ENCODE measurements around the gene PDZRN4. TPM values are rescaled to one million over a fixed set of nuclear protein-coding genes. Genes with fewer than 3 reads are reported as not detected.

PDZRN4 gene
- total RNA-seq, 1 donor from 2014 or later = 24.8 TPM

DNA sequence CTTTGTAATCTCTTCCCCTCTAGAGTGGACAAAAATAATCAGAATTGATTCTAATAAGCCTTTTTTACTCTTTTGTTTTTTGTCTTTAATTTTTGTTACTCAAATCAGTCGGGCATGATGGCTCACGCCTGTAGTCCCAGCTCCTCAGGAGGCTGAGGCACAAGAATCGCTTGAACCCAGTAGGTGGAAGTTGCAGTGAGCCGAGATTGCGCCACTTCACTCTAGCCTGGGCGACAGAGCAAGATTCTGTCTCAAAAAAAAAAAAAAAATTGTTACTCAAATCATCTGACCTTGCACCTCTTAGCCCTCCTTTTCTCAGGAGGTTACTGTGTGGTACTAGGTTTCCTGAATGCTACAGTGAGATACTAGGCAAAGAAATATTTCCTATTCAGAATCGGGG, 280.6 kb downstream of the PDZRN4 start:
- intact Hi-C loops (cut with DNase I) = no loop called here

DNA sequence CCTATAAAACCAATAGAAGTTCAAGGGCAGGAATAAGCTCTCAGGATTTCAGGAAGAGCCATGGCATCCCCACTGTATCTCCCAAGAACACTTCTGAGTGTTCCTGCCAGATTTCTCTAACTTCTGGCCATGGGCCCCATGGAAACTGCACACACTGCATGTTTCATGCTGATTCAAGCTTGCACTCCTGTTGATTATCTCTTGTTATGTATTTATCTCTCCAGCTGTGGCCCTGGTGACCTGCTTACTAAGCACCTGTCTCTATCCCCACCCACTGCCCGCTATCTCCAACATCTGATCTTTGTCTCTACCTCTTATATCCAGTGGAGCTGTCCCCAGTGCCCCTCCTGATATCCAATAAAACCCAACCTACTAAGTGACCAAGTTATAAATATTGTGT, 285.3 kb downstream of the PDZRN4 start:
- no peak for DNase-seq (ENCODE audit: extremely low spot score in 2 of 2)
- Histone ChIP-seq H3K27me3 (no peaks in the 10 kb centered on the region), H3K4me1 (no peaks in the 10 kb centered on the region), H3K9me3 (no peaks in the 10 kb centered on the region), H3K4me3 (no peak overlapping the region), H3K27ac (no peak overlapping the region), H3K36me3 (no peaks in the 10 kb centered on the region)
- intact Hi-C loops (cut with DNase I) = no loop called here
- TF ChIP-seq, protein P1, sequence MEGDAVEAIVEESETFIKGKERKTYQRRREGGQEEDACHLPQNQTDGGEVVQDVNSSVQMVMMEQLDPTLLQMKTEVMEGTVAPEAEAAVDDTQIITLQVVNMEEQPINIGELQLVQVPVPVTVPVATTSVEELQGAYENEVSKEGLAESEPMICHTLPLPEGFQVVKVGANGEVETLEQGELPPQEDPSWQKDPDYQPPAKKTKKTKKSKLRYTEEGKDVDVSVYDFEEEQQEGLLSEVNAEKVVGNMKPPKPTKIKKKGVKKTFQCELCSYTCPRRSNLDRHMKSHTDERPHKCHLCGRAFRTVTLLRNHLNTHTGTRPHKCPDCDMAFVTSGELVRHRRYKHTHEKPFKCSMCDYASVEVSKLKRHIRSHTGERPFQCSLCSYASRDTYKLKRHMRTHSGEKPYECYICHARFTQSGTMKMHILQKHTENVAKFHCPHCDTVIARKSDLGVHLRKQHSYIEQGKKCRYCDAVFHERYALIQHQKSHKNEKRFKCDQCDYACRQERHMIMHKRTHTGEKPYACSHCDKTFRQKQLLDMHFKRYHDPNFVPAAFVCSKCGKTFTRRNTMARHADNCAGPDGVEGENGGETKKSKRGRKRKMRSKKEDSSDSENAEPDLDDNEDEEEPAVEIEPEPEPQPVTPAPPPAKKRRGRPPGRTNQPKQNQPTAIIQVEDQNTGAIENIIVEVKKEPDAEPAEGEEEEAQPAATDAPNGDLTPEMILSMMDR (IDR thresholded peaks at IDR 0.05) = no peak
- TF ChIP-seq POLR2AphosphoS5 (IDR thresholded peaks at IDR 0.05; ENCODE audit: insufficient read depth in 1 of 2, low read depth in 1 of 2) (no peak), POLR2A (IDR thresholded peaks at IDR 0.05) (no peak)

More for the DNA sequence above, 280.6 kb downstream of the PDZRN4 start:
- no peaks in the 10 kb centered on the region for H3K9me3 ChIP-seq
- no peak overlapping the region for H3K4me3 ChIP-seq
- TF ChIP-seq, protein P1 (IDR thresholded peaks at IDR 0.05) = no peak
- TF ChIP-seq POLR2AphosphoS5 (IDR thresholded peaks at IDR 0.05; ENCODE audit: insufficient read depth in 1 of 2, low read depth in 1 of 2) = no peak
- no peak for TF ChIP-seq POLR2A (IDR thresholded peaks at IDR 0.05)
- DNase-seq (ENCODE audit: extremely low spot score in 2 of 2) = no peak
- no peaks in the 10 kb centered on the region for H3K27me3 ChIP-seq
- H3K4me1 ChIP-seq = no peaks in the 10 kb centered on the region
- H3K36me3 ChIP-seq = no peaks in the 10 kb centered on the region
- H3K27ac ChIP-seq = no peak overlapping the region

DNA sequence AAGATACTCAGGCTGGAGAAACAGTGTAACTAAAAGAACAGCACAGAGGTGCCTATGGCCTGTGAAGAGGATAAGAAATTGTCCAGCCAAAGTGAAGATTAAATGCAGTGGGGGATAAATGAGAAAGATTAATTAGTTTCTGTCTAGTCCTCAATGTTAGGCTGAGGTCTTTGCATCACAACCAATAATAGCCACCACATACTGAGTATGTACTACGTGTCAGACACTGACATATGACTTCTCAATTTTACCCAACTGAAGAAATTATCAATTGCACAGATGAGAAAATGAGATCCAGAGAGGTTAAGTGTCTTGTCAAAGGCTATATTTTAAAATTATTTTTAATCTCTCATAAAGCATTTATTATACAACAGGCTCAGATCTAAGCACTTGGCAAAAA, 285.9 kb downstream of the PDZRN4 start:
- TF ChIP-seq POLR2AphosphoS5 (IDR thresholded peaks at IDR 0.05; ENCODE audit: insufficient read depth in 1 of 2, low read depth in 1 of 2) = no peak
- TF ChIP-seq, protein P1 (IDR thresholded peaks at IDR 0.05) = no peak
- TF ChIP-seq POLR2A (IDR thresholded peaks at IDR 0.05) = no peak
- Histone ChIP-seq H3K27ac (no peak overlapping the region), H3K4me1 (no peaks in the 10 kb centered on the region), H3K36me3 (no peaks in the 10 kb centered on the region), H3K4me3 (no peak overlapping the region), H3K9me3 (no peaks in the 10 kb centered on the region), H3K27me3 (no peaks in the 10 kb centered on the region)
- no peak for DNase-seq (ENCODE audit: extremely low spot score in 2 of 2)
- intact Hi-C loops (cut with DNase I) = no loop called here

DNA sequence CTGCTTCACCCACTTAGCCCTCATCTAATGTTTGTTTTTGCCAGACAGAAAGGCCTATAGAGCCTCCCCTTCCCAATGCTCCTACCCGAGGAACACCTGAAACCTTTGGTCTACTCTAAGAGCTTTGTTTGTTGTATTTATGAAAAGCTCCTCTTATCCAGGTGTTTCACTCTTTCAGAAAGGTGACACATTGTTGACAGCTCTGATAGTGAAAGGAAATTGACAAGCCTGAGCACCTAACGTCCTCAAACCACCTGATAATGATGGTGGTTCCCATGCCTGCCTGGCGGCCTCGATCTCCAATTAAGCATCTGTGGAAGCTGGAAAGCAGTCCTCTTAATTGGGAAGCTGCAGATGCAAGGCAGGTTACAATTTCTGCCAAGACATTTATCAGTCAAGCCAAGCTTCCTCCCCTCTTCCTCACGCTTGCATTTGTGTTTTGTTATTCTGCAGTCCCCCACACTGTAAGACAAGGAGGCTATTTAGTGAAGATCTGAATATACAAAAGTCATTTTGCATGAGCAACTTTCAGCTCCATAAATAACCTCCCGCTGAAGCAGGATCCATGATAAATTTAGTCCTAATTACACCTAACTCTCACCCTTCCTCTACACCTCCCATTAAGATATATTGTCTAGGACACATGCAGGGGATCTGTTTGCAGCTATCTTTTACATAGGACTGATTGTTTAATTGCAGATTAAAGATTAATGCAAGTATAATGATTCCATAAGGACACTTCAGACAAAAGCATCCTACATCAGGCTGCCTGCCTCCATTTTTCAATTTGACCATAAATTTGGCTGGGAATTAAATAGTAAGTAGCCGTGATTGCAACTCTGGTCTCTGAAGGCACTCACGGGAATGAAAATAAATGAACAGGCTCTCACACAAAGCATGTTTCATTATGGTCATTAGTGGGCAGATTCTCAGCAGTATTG, 288.6 kb downstream of the PDZRN4 start:
- Histone ChIP-seq H3K4me3 (no peak overlapping the region), H3K4me1 (no peaks in the 10 kb centered on the region), H3K27me3 (no peaks in the 10 kb centered on the region), H3K27ac (no peak overlapping the region), H3K36me3 (no peaks in the 10 kb centered on the region), H3K9me3 (no peaks in the 10 kb centered on the region)
- intact Hi-C loops (cut with DNase I) = no loop called here
- DNase-seq (ENCODE audit: extremely low spot score in 2 of 2) = no peak
- TF ChIP-seq, protein P1 (IDR thresholded peaks at IDR 0.05) = no peak

DNA sequence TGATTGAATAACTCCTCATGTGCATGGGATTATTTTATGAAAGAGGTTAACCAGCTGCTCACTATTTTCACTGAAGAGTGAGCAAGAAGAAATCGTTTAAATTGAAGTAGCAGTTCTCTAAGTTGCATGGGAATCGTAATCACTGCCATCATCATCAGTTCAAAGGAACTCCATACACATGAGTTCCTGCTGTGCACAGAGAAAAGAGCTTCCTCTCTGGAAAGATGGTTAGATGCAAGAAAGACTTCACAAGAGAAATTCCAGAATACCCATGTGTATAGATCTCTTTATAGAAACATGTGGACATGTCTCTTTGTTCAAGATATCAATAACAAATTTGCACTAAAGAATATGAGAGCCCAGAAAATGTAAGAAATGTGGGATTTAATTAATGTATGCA, 291.3 kb downstream of the PDZRN4 start:
- TF ChIP-seq, protein P1 (IDR thresholded peaks at IDR 0.05) = no peak
- no peak for TF ChIP-seq POLR2AphosphoS5 (IDR thresholded peaks at IDR 0.05; ENCODE audit: insufficient read depth in 1 of 2, low read depth in 1 of 2)
- TF ChIP-seq POLR2A (IDR thresholded peaks at IDR 0.05) = no peak
- Histone ChIP-seq H3K4me3 (no peak overlapping the region), H3K4me1 (no peaks in the 10 kb centered on the region), H3K9me3 (no peaks in the 10 kb centered on the region), H3K27me3 (no peaks in the 10 kb centered on the region), H3K27ac (no peak overlapping the region), H3K36me3 (no peaks in the 10 kb centered on the region)
- intact Hi-C loops (cut with DNase I) = no loop called here
- DNase-seq (ENCODE audit: extremely low spot score in 2 of 2) = no peak
